B cell (primary cell): ENCODE measurements around the gene PIGR. TPM values are rescaled to one million over a fixed set of nuclear protein-coding genes. Genes with fewer than 3 reads are reported as not detected.

Source experiments
- ATAC-seq: fragments of 200-7000 bp; cut with Tn5 transposase; one replicate; pipeline ENCODE4 v1.10.0; 2021; ENCODE audit warnings: low read depth, mild to moderate bottlenecking, moderate number of reproducible peaks, moderate library complexity
- CTCF ChIA-PET: fragments of 350-600 bp; sonication (Branson Sonifier 250); formaldehyde crosslinking; loops from one replicate; lab custom pipeline; 2021; ENCODE audit warnings: antibody characterized with exemption, inconsistent platforms; lab: Charles Lee
- POLR2A ChIA-PET: fragments of 350-600 bp; sonication (Branson Sonifier 250); formaldehyde crosslinking; loops from one replicate; lab custom pipeline; 2021; ENCODE audit warnings: antibody characterized with exemption; lab: Charles Lee
- DNase-seq: peaks from one replicate; pipeline ENCODE4 v3.0.0; 2013
- H2AFZ ChIP-seq: 2 replicates; pipeline ENCODE4 v1.6.1; 2012; ENCODE audit warnings: mild to moderate bottlenecking, low read depth, low read length; ENCODE audit not compliant: insufficient read depth, poor library complexity, severe bottlenecking
- H3K27ac ChIP-seq, 2 donors: 1 replicate in 1 of 2; 2 replicates in 1 of 2; pipeline ENCODE4 v1.5.1; 2012 to 2013; ENCODE audit warnings: low read length in 2 of 2, mild to moderate bottlenecking in 2 of 2, moderate library complexity in 1 of 2
- H3K27me3 ChIP-seq, 4 experiments: fragments of 200-600 bp in 1 of 4; sonication (generic) in 1 of 4; replicated peaks in 1 of 4; 1 replicate in 2 of 4; 2 replicates in 2 of 4; pipeline versions ENCODE4 v1.6.1 to v1.7.0; 2013 to 2016; ENCODE audit warnings: low read length in 3 of 4, mild to moderate bottlenecking in 2 of 4, mixed read lengths in 1 of 4, moderate library complexity in 1 of 4; ENCODE audit not compliant: insufficient read depth in 4 of 4, control insufficient read depth in 3 of 4; ENCODE audit errors: control extremely low read depth in 1 of 4
- H3K36me3 ChIP-seq, 2 experiments: replicated peaks in 1 of 2; 1 replicate in 1 of 2; 2 replicates in 1 of 2; pipeline versions ENCODE4 v1.6.1 to v1.7.1; 2013; ENCODE audit warnings: low read length in 1 of 2; ENCODE audit not compliant: insufficient read depth in 2 of 2, control insufficient read depth in 1 of 2; ENCODE audit errors: control extremely low read depth in 1 of 2, extremely low read depth in 1 of 2
- H3K4me1 ChIP-seq, 2 donors: fragments of 200-600 bp in 1 of 2; sonication (generic) in 1 of 2; 1 replicate in 1 of 2; 2 replicates in 1 of 2; pipeline versions ENCODE4 v1.5.1 to v1.6.1; 2013 to 2017; ENCODE audit warnings: low read length in 2 of 2; ENCODE audit not compliant: control insufficient read depth in 2 of 2, insufficient read depth in 2 of 2
- H3K4me2 ChIP-seq: replicated peaks from 2 replicates; pipeline ENCODE3; 2012; ENCODE audit warnings: mild to moderate bottlenecking, low read depth, low read length; ENCODE audit not compliant: poor library complexity, severe bottlenecking
- H3K4me3 ChIP-seq, 5 experiments: fragments of 200-600 bp in 1 of 5; sonication (generic) in 1 of 5; 1 replicate in 3 of 5; 2 replicates in 2 of 5; pipeline versions ENCODE4 v1.5.1 to v1.7.0; 2011 to 2016; ENCODE audit warnings: low read length in 4 of 5, mild to moderate bottlenecking in 4 of 5, low read depth in 2 of 5, control low read depth in 1 of 5, moderate library complexity in 1 of 5; ENCODE audit not compliant: insufficient read depth in 1 of 5; ENCODE audit errors: control extremely low read depth in 1 of 5, extremely low read depth in 1 of 5
- H3K79me2 ChIP-seq: fragments of 200-600 bp; sonication (generic); one replicate; pipeline ENCODE4 v1.6.0; 2016; ENCODE audit warnings: low read length; ENCODE audit not compliant: control insufficient read depth, insufficient read depth
- H3K9ac ChIP-seq: fragments of 200-600 bp; sonication (generic); 2 replicates; pipeline ENCODE4 v1.6.1; 2017; ENCODE audit warnings: mild to moderate bottlenecking, low read length, moderate library complexity
- H3K9me3 ChIP-seq, 3 donors: one replicate each; pipeline versions ENCODE4 v1.6.1 to v1.7.1; 2013; ENCODE audit warnings: low read length in 2 of 3; ENCODE audit not compliant: control insufficient read depth in 2 of 3, insufficient read depth in 1 of 3; ENCODE audit errors: control extremely low read depth in 1 of 3
- H4K20me1 ChIP-seq: 2 replicates; pipeline ENCODE4 v1.6.0; 2012; ENCODE audit warnings: mild to moderate bottlenecking, low read length; ENCODE audit not compliant: insufficient read depth, control insufficient read depth, poor library complexity, severe bottlenecking
- H3K27ac Mint-ChIP-seq: one replicate; pipeline ENCODE4 v1.8.0; 2021; ENCODE audit warnings: mixed read lengths
- H3K27me3 Mint-ChIP-seq: one replicate; pipeline ENCODE4 v1.8.0; 2021; ENCODE audit warnings: mixed read lengths
- H3K4me1 Mint-ChIP-seq: one replicate; pipeline ENCODE4 v1.8.0; 2021; ENCODE audit warnings: mixed read lengths
- H3K4me3 Mint-ChIP-seq: one replicate; pipeline ENCODE4 v1.8.0; 2021; ENCODE audit warnings: mixed read lengths
- H3K9me3 Mint-ChIP-seq: one replicate; pipeline ENCODE4 v1.8.0; 2022; ENCODE audit warnings: mixed read lengths; ENCODE audit not compliant: insufficient read depth
- EZH2 ChIP-seq: IDR thresholded peaks from 2 replicates; pipeline ENCODE4 v1.6.1; 2012; ENCODE audit warnings: borderline replicate concordance, low read depth, mild to moderate bottlenecking, moderate library complexity, low read length; ENCODE audit not compliant: insufficient read depth, poor library complexity, severe bottlenecking
- WGBS: methylation state at CpG from one replicate; pipeline ENCODE4 v1.1.5; 2013; ENCODE audit warnings: missing lambda C conversion rate; ENCODE audit not compliant: insufficient coverage; 5-methylcytosine and 5-hydroxymethylcytosine counted together
- intact Hi-C: fragments of 100-400 bp; cut with micrococcal nuclease; formaldehyde crosslinking; loops from one replicate; pipeline ENCODE4 v1.10.0; 2022
- polyA plus RNA-seq: library from polyadenylated mRNA; depleted of rRNA; stranded (reverse); fragments of >200 nt; gene quantifications from 2 replicates; pipeline ENCODE4 v1.2.3, GENCODE V29; 2012
- total RNA-seq, 2 donors: library from RNA; stranded (reverse); fragments of 120-200 nt in 1 of 2; gene quantifications; 1 replicate in 1 of 2; 2 replicates in 1 of 2; pipeline versions ENCODE4 v1.2.3 to v1.2.4, GENCODE V29; 2013 to 2022
- TF ChIP-seq, protein P1 (sequence below): fragments of 200-600 bp; IDR thresholded peaks from one replicate; pipeline ENCODE4 v1.8.0; 2022; ENCODE audit warnings: antibody characterized with exemption, mild to moderate bottlenecking

The PIGR gene
- total and polyA plus RNA-seq, 2 donors (not counting 1 experiment from before 2014, with no cell fraction given) = 0.31 to 1.1 TPM

- no peak overlapping the region for H3K9ac ChIP-seq
- no peaks in the 10 kb centered on the region for H3K27me3 ChIP-seq
- Mint-ChIP-seq H3K27me3 (no peaks in the 10 kb centered on the region), H3K4me3 (peak overlapping the region; percentile 64), H3K4me1 (peaks cover 75% of the 10 kb centered on the region), H3K27ac (peak overlapping the region; percentile 82), H3K9me3 (no peaks in the 10 kb centered on the region)
- ATAC-seq = no peak
- TF ChIP-seq, protein P1, sequence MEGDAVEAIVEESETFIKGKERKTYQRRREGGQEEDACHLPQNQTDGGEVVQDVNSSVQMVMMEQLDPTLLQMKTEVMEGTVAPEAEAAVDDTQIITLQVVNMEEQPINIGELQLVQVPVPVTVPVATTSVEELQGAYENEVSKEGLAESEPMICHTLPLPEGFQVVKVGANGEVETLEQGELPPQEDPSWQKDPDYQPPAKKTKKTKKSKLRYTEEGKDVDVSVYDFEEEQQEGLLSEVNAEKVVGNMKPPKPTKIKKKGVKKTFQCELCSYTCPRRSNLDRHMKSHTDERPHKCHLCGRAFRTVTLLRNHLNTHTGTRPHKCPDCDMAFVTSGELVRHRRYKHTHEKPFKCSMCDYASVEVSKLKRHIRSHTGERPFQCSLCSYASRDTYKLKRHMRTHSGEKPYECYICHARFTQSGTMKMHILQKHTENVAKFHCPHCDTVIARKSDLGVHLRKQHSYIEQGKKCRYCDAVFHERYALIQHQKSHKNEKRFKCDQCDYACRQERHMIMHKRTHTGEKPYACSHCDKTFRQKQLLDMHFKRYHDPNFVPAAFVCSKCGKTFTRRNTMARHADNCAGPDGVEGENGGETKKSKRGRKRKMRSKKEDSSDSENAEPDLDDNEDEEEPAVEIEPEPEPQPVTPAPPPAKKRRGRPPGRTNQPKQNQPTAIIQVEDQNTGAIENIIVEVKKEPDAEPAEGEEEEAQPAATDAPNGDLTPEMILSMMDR = no peak
- no peak for TF ChIP-seq EZH2
- ChIA-PET CTCF (interaction anchor here (0.7 to 11.6 kb wide), 11 partner anchors 8 to 179 kb away, joined by 3 to 208 read pairs (median 15); partner anchors contain the start of genes FCMR and IL20), POLR2A (interaction anchor here (1.2 to 1.8 kb wide), 6 partner anchors 14 to 170 kb away, joined by 3 to 8 read pairs (median 6); partner anchors contain the start of gene FCMR)
- H3K36me3 ChIP-seq = peaks cover 7 to 68% of the 10 kb centered on the region in 2 experiments
- H3K4me3 ChIP-seq = no peak overlapping the region
- peak overlapping the region; percentile 49 to 79 for H3K27ac ChIP-seq
- H4K20me1 ChIP-seq = peaks cover 82% of the 10 kb centered on the region
- DNase-seq = no peak
- no peak overlapping the region for H3K4me2 ChIP-seq
- intact Hi-C loops = no loop called here
- peaks cover 16% of the 10 kb centered on the region for H3K79me2 ChIP-seq
- no peaks in the 10 kb centered on the region for H3K9me3 ChIP-seq
- 94% methylated on average over 6 of the region's 10 CpGs for WGBS
- no peak overlapping the region for H2AFZ ChIP-seq
- H3K4me1 ChIP-seq = peaks cover 42 to 56% of the 10 kb centered on the region in 2 donors
Measured at GRCh38 chr1:206904423-206905142, 41.7 kb downstream of the PIGR start.

DNA sequence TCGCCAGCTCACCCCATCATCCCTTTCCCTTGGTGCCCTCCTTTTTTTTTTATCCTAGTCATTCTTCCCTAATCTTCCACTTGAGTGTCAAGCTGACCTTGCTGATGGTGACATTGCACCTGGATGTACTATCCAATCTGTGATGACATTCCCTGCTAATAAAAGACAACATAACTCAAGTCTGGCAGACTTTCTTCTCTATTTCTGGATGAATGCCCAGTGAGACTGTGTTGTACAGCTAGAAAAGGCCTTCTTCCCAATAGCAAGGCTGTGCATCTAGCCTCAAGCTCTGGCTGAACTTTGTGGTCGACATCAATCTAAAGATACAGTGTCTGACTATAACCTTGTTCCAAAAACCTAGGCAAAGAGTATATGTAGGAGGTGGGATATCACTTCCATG lies 42.6 kb downstream of the PIGR start:
- POLR2A ChIA-PET = interaction anchor here (2.1 kb wide), 1 partner anchor 8 kb away, joined by 14 read pairs; no protein-coding TSS in a partner anchor
- CTCF ChIA-PET = interaction anchor here (3.3 to 11.6 kb wide), 3 partner anchors 8 to 39 kb away, joined by 15 to 208 read pairs (median 22); partner anchors contain the start of gene IL20
- ATAC-seq = no peak

More for the DNA sequence above, 42.6 kb downstream of the PIGR start:
- no peak for TF ChIP-seq EZH2
- TF ChIP-seq, protein P1 = no peak
- Mint-ChIP-seq H3K27me3 (no peaks in the 10 kb centered on the region), H3K27ac (peak overlapping the region; percentile 73), H3K4me3 (no peak overlapping the region), H3K9me3 (no peaks in the 10 kb centered on the region), H3K4me1 (peaks cover 73% of the 10 kb centered on the region)
- WGBS = 100% methylated on average over 1 of the region's 2 CpGs
- H3K4me3 ChIP-seq = no peak overlapping the region
- peaks cover 4 to 64% of the 10 kb centered on the region in 2 experiments for H3K36me3 ChIP-seq
- H3K27me3 ChIP-seq = no peaks in the 10 kb centered on the region
- H3K9me3 ChIP-seq = no peaks in the 10 kb centered on the region
- H3K4me2 ChIP-seq = no peak overlapping the region
- DNase-seq = no peak
- H3K4me1 ChIP-seq = peaks cover 34 to 49% of the 10 kb centered on the region in 2 donors
- peaks cover 73% of the 10 kb centered on the region for H4K20me1 ChIP-seq
- intact Hi-C loops = no loop called here
- H3K9ac ChIP-seq = no peak overlapping the region
- H3K79me2 ChIP-seq = peaks cover 9% of the 10 kb centered on the region
- no peak overlapping the region for H2AFZ ChIP-seq
- peak overlapping the region in 1 of 2 donors; percentile 79 for H3K27ac ChIP-seq
